Keratinocyte (primary cell): ENCODE results near the gene ICOS. TPM values are rescaled to one million over a fixed set of nuclear protein-coding genes. Genes with fewer than 3 reads are reported as not detected.

Experiments used
- DNase-seq: peaks from one replicate; pipeline ENCODE4 v3.0.0-alpha.2; 2011; ENCODE audit warnings: low read depth, missing footprints, low spot score
- FAIRE-seq: peaks from 2 replicates; lab custom pipeline; 2011; peaks lifted over from hg19 to GRCh38; lab: Jason Lieb, UNC
- H2AFZ ChIP-seq: 2 replicates; pipeline ENCODE4 v1.6.0; 2012; ENCODE audit warnings: low read length, control low read depth, inconsistent platforms; ENCODE audit not compliant: control insufficient read depth
- H3K27ac ChIP-seq: 2 replicates; pipeline ENCODE4 v1.5.1; 2011; ENCODE audit warnings: low read length; ENCODE audit not compliant: control insufficient read depth, insufficient read depth
- H3K27me3 ChIP-seq: 3 replicates; pipeline ENCODE4 v1.6.0; 2011; ENCODE audit warnings: low read length; ENCODE audit not compliant: control insufficient read depth, insufficient read depth; ENCODE audit errors: extremely low read depth
- H3K36me3 ChIP-seq, 2 experiments: 2 replicates in 1 of 2; 3 replicates in 1 of 2; pipeline ENCODE4 v1.5.1; 2011; ENCODE audit warnings: low read length in 2 of 2, mild to moderate bottlenecking in 1 of 2; ENCODE audit not compliant: control insufficient read depth in 2 of 2, insufficient read depth in 2 of 2; ENCODE audit errors: extremely low read depth in 1 of 2
- H3K4me1 ChIP-seq: 3 replicates; pipeline ENCODE4 v1.5.1; 2011; ENCODE audit warnings: low read length; ENCODE audit not compliant: control insufficient read depth, insufficient read depth; ENCODE audit errors: extremely low read depth
- H3K4me2 ChIP-seq: 3 replicates; pipeline ENCODE4 v1.6.0; 2011; ENCODE audit warnings: low read depth, low read length; ENCODE audit not compliant: control insufficient read depth, insufficient read depth; ENCODE audit errors: extremely low read depth
- H3K4me3 ChIP-seq, 3 experiments: fragments of 200-600 bp in 1 of 3; sonication (generic) in 1 of 3; 2 replicates in 2 of 3; 3 replicates in 1 of 3; pipeline ENCODE4 v1.5.1; 2011 to 2016; ENCODE audit warnings: low read length in 3 of 3, mild to moderate bottlenecking in 3 of 3, control low read depth in 2 of 3, inconsistent platforms in 1 of 3, low read depth in 1 of 3, mixed read lengths in 1 of 3, mixed run types in 1 of 3, moderate library complexity in 1 of 3; ENCODE audit not compliant: control insufficient read depth in 2 of 3, insufficient read depth in 2 of 3; ENCODE audit errors: extremely low read depth in 1 of 3
- H3K79me2 ChIP-seq: 2 replicates; pipeline ENCODE4 v1.6.0; 2012; ENCODE audit warnings: low read length; ENCODE audit not compliant: control insufficient read depth, insufficient read depth
- H3K9ac ChIP-seq: 3 replicates; pipeline ENCODE4 v1.6.0; 2011; ENCODE audit warnings: low read length; ENCODE audit not compliant: control insufficient read depth, insufficient read depth; ENCODE audit errors: extremely low read depth
- H3K9me1 ChIP-seq: 3 replicates; pipeline ENCODE4 v1.6.0; 2011; ENCODE audit warnings: low read length; ENCODE audit not compliant: control insufficient read depth, insufficient read depth; ENCODE audit errors: extremely low read depth
- H3K9me3 ChIP-seq: 2 replicates; pipeline ENCODE4 v1.5.1; 2012; ENCODE audit warnings: low read depth, low read length; ENCODE audit not compliant: control insufficient read depth
- H4K20me1 ChIP-seq: 3 replicates; pipeline ENCODE4 v1.6.0; 2011; ENCODE audit warnings: low read length; ENCODE audit not compliant: control insufficient read depth, insufficient read depth; ENCODE audit errors: extremely low read depth
- CTCF ChIP-seq, 3 experiments: IDR thresholded peaks in 1 of 3; conservative IDR thresholded peaks in 1 of 3; optimal IDR thresholded peaks in 1 of 3; 2 replicates in 2 of 3; 3 replicates in 1 of 3; pipeline versions ENCODE3 to v1.5.1; 2011; ENCODE audit warnings: low read length in 3 of 3, mild to moderate bottlenecking in 3 of 3, moderate library complexity in 2 of 3, control low read depth in 1 of 3, inconsistent platforms in 1 of 3; ENCODE audit not compliant: insufficient read depth in 2 of 3; ENCODE audit errors: extremely low read depth in 1 of 3
- EZH2 ChIP-seq: IDR thresholded peaks from one replicate; pipeline ENCODE4 v1.6.1; 2012; ENCODE audit warnings: inconsistent platforms, mild to moderate bottlenecking, low read length, moderate library complexity
- dilution Hi-C: fragments of 300-500 bp; cut with MboI; formaldehyde crosslinking; loops from one replicate; pipeline ENCODE4 v1.7.0; 2020; ENCODE audit warnings: low sequenced_read_pairs; ENCODE audit not compliant: extremely low pct_ligation_motif_present
- polyA plus RNA-seq, 5 experiments: library from polyadenylated mRNA; depleted of rRNA in 3 of 5; stranded (reverse) in 3 of 5; stranded (forward) in 1 of 5; unstranded in 1 of 5; fragments of >200 nt; gene quantifications; 1 replicate in 1 of 5; 2 replicates in 3 of 5; 3 replicates in 1 of 5; pipeline versions ENCODE4 v1.2.1 to v1.2.3, GENCODE V29; 2011 to 2012; ENCODE audit warnings: missing spikeins in 2 of 5, low read depth in 1 of 5, low replicate concordance in 1 of 5

Gene ICOS
- polyA plus RNA-seq, 1 donor (not counting 4 experiments of a cell fraction or from before 2014, with no cell fraction given): not detected

GRCh38 chr2:203971251-203971650 is 34.7 kb downstream of the ICOS start:
- no peaks in the 10 kb centered on the region for H3K4me1 ChIP-seq
- no peaks in the 10 kb centered on the region for H3K9me1 ChIP-seq
- no peak overlapping the region for H3K9ac ChIP-seq
- TF ChIP-seq CTCF (optimal IDR thresholded peaks at IDR 0.05 in 1 of 3, IDR thresholded peaks at IDR 0.05 in 1 of 3, conservative IDR thresholded peaks at IDR 0.05 in 1 of 3; ENCODE audit: extremely low read depth in 1 of 3, insufficient read depth in 2 of 3, low read length in 3 of 3) (no peak), EZH2 (no peak)
- no peak for FAIRE-seq
- H3K27ac ChIP-seq: no peak overlapping the region
- H3K27me3 ChIP-seq: no peaks in the 10 kb centered on the region
- no peak overlapping the region for H3K4me2 ChIP-seq
- no peaks in the 10 kb centered on the region for H3K36me3 ChIP-seq
- dilution Hi-C loops: no loop called here
- H3K4me3 ChIP-seq: no peak overlapping the region
- H2AFZ ChIP-seq: no peak overlapping the region
- H3K9me3 ChIP-seq: no peaks in the 10 kb centered on the region
- H3K79me2 ChIP-seq: no peaks in the 10 kb centered on the region
- H4K20me1 ChIP-seq: no peaks in the 10 kb centered on the region
- DNase-seq: no peak

DNA sequence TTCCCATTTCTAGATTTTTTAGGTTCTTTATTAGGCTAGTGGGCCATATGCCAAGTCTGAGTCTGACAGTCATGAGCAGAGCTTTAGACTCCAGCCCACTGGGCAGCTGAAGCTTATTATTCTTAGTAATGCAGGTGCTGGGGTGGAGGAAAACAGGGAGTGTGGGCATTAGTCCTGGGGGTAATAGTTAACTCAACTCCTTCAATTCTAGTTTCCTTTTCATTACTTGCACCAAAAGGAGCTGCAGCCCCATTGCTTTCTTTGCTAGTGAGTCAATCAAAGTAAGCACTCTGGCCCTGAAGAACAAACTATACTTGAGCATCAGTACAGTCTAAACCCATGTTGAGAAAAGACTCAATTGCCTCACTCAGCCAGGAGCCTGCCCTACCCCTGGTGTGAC is 35.5 kb downstream of the ICOS start:
- H3K9me1 ChIP-seq: no peaks in the 10 kb centered on the region
- H3K36me3 ChIP-seq: no peaks in the 10 kb centered on the region
- no peak overlapping the region for H3K4me2 ChIP-seq
- H3K27ac ChIP-seq: no peak overlapping the region
- H3K4me1 ChIP-seq: no peaks in the 10 kb centered on the region
- H3K9ac ChIP-seq: no peak overlapping the region
- no peaks in the 10 kb centered on the region for H3K27me3 ChIP-seq
- no peaks in the 10 kb centered on the region for H4K20me1 ChIP-seq
- no peaks in the 10 kb centered on the region for H3K79me2 ChIP-seq
- FAIRE-seq (no peak), DNase-seq (no peak)
- no peak for TF ChIP-seq EZH2
- H2AFZ ChIP-seq: no peak overlapping the region
- H3K9me3 ChIP-seq: no peaks in the 10 kb centered on the region
- dilution Hi-C loops: no loop called here
- H3K4me3 ChIP-seq: no peak overlapping the region

GRCh38 chr2:203973000-203973399 is 36.4 kb downstream of the ICOS start:
- no peaks in the 10 kb centered on the region for H3K36me3 ChIP-seq
- no peaks in the 10 kb centered on the region for H3K27me3 ChIP-seq
- TF ChIP-seq CTCF (optimal IDR thresholded peaks at IDR 0.05 in 1 of 3, IDR thresholded peaks at IDR 0.05 in 1 of 3, conservative IDR thresholded peaks at IDR 0.05 in 1 of 3; ENCODE audit: extremely low read depth in 1 of 3, insufficient read depth in 2 of 3, low read length in 3 of 3) (no peak), EZH2 (no peak)

More at GRCh38 chr2:203973000-203973399, 36.4 kb downstream of the ICOS start:
- H3K9me3 ChIP-seq: no peaks in the 10 kb centered on the region
- FAIRE-seq (no peak), DNase-seq (no peak)
- no peak overlapping the region for H3K4me2 ChIP-seq
- no peaks in the 10 kb centered on the region for H3K79me2 ChIP-seq
- H3K4me1 ChIP-seq: no peaks in the 10 kb centered on the region
- no peak overlapping the region for H3K27ac ChIP-seq
- H4K20me1 ChIP-seq: no peaks in the 10 kb centered on the region
- no peak overlapping the region for H3K9ac ChIP-seq
- dilution Hi-C loops: no loop called here
- H2AFZ ChIP-seq: no peak overlapping the region
- no peaks in the 10 kb centered on the region for H3K9me1 ChIP-seq
- no peak overlapping the region for H3K4me3 ChIP-seq
